ENCODE measurements around the gene ACACA.

Gene ACACA

GRCh38 chr17:37211136-37211535, 195.5 kb downstream of the ACACA start:
- Histone ChIP-seq H3K4me1 (ENCODE audit: control insufficient read depth, low read length) (no peaks in the 10 kb centered on the region), H3K27me3 (ENCODE audit: control insufficient read depth, low read length) (no peaks in the 10 kb centered on the region), H3K9me2 (replicated peaks; ENCODE audit: control insufficient read depth, low read length) (no peaks in the 10 kb centered on the region), H3K4me2 (ENCODE audit: low read length) (no peak overlapping the region), H3K9me3 (ENCODE audit: control insufficient read depth, insufficient read depth, low read length) (no peaks in the 10 kb centered on the region), H4K20me1 (ENCODE audit: control insufficient read depth, insufficient read depth, low read depth, low read length) (no peaks in the 10 kb centered on the region), H3K36me3 (ENCODE audit: control insufficient read depth, low read length) (peaks cover 80% of the 10 kb centered on the region), H3K4me3 (ENCODE audit: low read length) (no peak overlapping the region), H3K79me2 (ENCODE audit: control insufficient read depth, low read length) (no peaks in the 10 kb centered on the region), H3F3A (ENCODE audit: control insufficient read depth, insufficient read depth) (no peaks in the 10 kb centered on the region; the same call in 1 of the 2 replicates), H3K27ac (ENCODE audit: low read depth, low read length) (no peak overlapping the region)
- no peak for TF ChIP-seq EZH2phosphoT487 (IDR thresholded peaks at IDR 0.05; ENCODE audit: borderline replicate concordance, low read length)
- no peak for TF ChIP-seq CTCF (IDR thresholded peaks at IDR 0.05; ENCODE audit: low read depth, low read length, poor library complexity, severe bottlenecking)

- H3K27ac ChIP-seq (ENCODE audit: low read depth, low read length) = no peak overlapping the region
- no peak overlapping the region for H3K4me3 ChIP-seq (ENCODE audit: low read length)
- no peaks in the 10 kb centered on the region for H3K9me2 ChIP-seq (replicated peaks; ENCODE audit: control insufficient read depth, low read length)
- H4K20me1 ChIP-seq (ENCODE audit: control insufficient read depth, insufficient read depth, low read depth, low read length) = no peaks in the 10 kb centered on the region
- TF ChIP-seq CTCF (IDR thresholded peaks at IDR 0.05; ENCODE audit: low read depth, low read length, poor library complexity, severe bottlenecking) (no peak), EZH2phosphoT487 (IDR thresholded peaks at IDR 0.05; ENCODE audit: borderline replicate concordance, low read length) (no peak)
- no peaks in the 10 kb centered on the region for H3K79me2 ChIP-seq (ENCODE audit: control insufficient read depth, low read length)
- no peak overlapping the region for H3K4me2 ChIP-seq (ENCODE audit: low read length)
- no peaks in the 10 kb centered on the region for H3K9me3 ChIP-seq (ENCODE audit: control insufficient read depth, insufficient read depth, low read length)
- no peaks in the 10 kb centered on the region for H3K4me1 ChIP-seq (ENCODE audit: control insufficient read depth, low read length)
- no peaks in the 10 kb centered on the region for H3K27me3 ChIP-seq (ENCODE audit: control insufficient read depth, low read length)
- H3F3A ChIP-seq (ENCODE audit: control insufficient read depth, insufficient read depth) = no peaks in the 10 kb centered on the region; the same call in 1 of the 2 replicates
- H3K36me3 ChIP-seq (ENCODE audit: control insufficient read depth, low read length) = peaks cover 76% of the 10 kb centered on the region
Measured at GRCh38 chr17:37207103-37207502, 199.5 kb downstream of the ACACA start.

- no peak overlapping the region for H3K4me2 ChIP-seq (ENCODE audit: low read length)
- TF ChIP-seq EZH2phosphoT487 (IDR thresholded peaks at IDR 0.05; ENCODE audit: borderline replicate concordance, low read length) (no peak), CTCF (IDR thresholded peaks at IDR 0.05; ENCODE audit: low read depth, low read length, poor library complexity, severe bottlenecking) (no peak)
- no peaks in the 10 kb centered on the region for H3K9me3 ChIP-seq (ENCODE audit: control insufficient read depth, insufficient read depth, low read length)
- H3K4me1 ChIP-seq (ENCODE audit: control insufficient read depth, low read length) = no peaks in the 10 kb centered on the region
- H3K36me3 ChIP-seq (ENCODE audit: control insufficient read depth, low read length) = peaks cover 73% of the 10 kb centered on the region
- no peaks in the 10 kb centered on the region for H3K27me3 ChIP-seq (ENCODE audit: control insufficient read depth, low read length)
- no peaks in the 10 kb centered on the region; the same call in 1 of the 2 replicates for H3F3A ChIP-seq (ENCODE audit: control insufficient read depth, insufficient read depth)
- no peaks in the 10 kb centered on the region for H3K79me2 ChIP-seq (ENCODE audit: control insufficient read depth, low read length)
- H3K27ac ChIP-seq (ENCODE audit: low read depth, low read length) = no peak overlapping the region
- no peaks in the 10 kb centered on the region for H4K20me1 ChIP-seq (ENCODE audit: control insufficient read depth, insufficient read depth, low read depth, low read length)
- H3K9me2 ChIP-seq (replicated peaks; ENCODE audit: control insufficient read depth, low read length) = no peaks in the 10 kb centered on the region
- no peak overlapping the region for H3K4me3 ChIP-seq (ENCODE audit: low read length)
Measured at GRCh38 chr17:37206299-37206698, 200.3 kb downstream of the ACACA start.

Data from DOHH2 (cell line).